Nucleus accumbens (tissue), 56 donors: ENCODE results near the gene SAAL1.
"Not testable (repeated sequence)": the region's sequence is repeated elsewhere in the genome, so short reads cannot be mapped to it uniquely, and the experiment has no call there.

Experiments used
- DNase-seq, 56 donors: peaks; one replicate each; lab custom pipeline; 2025; lab: John Stamatoyannopoulos, UW

SAAL1 gene

GRCh38 chr11:18105802-18106574 lies at the start of gene SAAL1:
SAAL1 (minus strand) TSS chr11:18106082; CDS start chr11:18106041, 41 bp downstream.
- DNase-seq = peak in 55 of 56 donors; percentile 24 to 90 (median 74)

- no peak for DNase-seq
These were observed 45.7 kb upstream of the SAAL1 start for GRCh38 chr11:18151581-18151980.

- no peak for DNase-seq
These were observed 40.0 kb upstream of the SAAL1 start for GRCh38 chr11:18145837-18146236.

- no peak for DNase-seq
These were observed 39.1 kb upstream of the SAAL1 start for GRCh38 chr11:18145025-18145424.

GRCh38 chr11:18144243-18144642 lies 38.4 kb upstream of the SAAL1 start:
- no peak for DNase-seq

GRCh38 chr11:18140145-18140544 lies 34.3 kb upstream of the SAAL1 start:
- DNase-seq = no peak

- no peak for DNase-seq
These were observed 31.4 kb upstream of the SAAL1 start for GRCh38 chr11:18137186-18137800.

GRCh38 chr11:18135308-18135707 lies 29.4 kb upstream of the SAAL1 start:
- no peak for DNase-seq

- DNase-seq = no peak
These were observed 26.5 kb upstream of the SAAL1 start, which contains the start of gene MRGPRX3 for GRCh38 chr11:18132341-18132740. MRGPRX3 (plus strand) TSS chr11:18132571; CDS start chr11:18137203, 4,632 bp downstream.

- DNase-seq = not testable (repeated sequence)
These were observed 25.2 kb upstream of the SAAL1 start for GRCh38 chr11:18131115-18131514.

GRCh38 chr11:18121331-18121828 lies 15.5 kb upstream of the SAAL1 start:
- not testable (repeated sequence) for DNase-seq

GRCh38 chr11:18115360-18116127 lies 9.7 kb upstream of the SAAL1 start:
- peak in 47 of 56 donors; percentile 3 to 76 (median 31) for DNase-seq

GRCh38 chr11:18111005-18111404 lies 5.1 kb upstream of the SAAL1 start:
- DNase-seq = no peak

GRCh38 chr11:18108254-18108653 lies 2.4 kb upstream of the SAAL1 start:
- DNase-seq = no peak

GRCh38 chr11:18106688-18107087 lies 806 bp upstream of the SAAL1 start:
- no peak for DNase-seq

GRCh38 chr11:18105086-18105801 lies 638 bp downstream of the SAAL1 start:
- DNase-seq = no peak

GRCh38 chr11:18100926-18101656 lies 4.8 kb downstream of the SAAL1 start:
- DNase-seq = no peak

GRCh38 chr11:18093959-18094358 lies 11.9 kb downstream of the SAAL1 start:
- no peak for DNase-seq

- DNase-seq = peak in 2 of 56 donors; percentile 1 to 10
These were observed 14.2 kb downstream of the SAAL1 start for GRCh38 chr11:18091731-18092130.

GRCh38 chr11:18088966-18089365 lies 16.9 kb downstream of the SAAL1 start:
- DNase-seq = no peak
